GM23338 (cell line): ENCODE results near the gene DCTN5. TPM values are rescaled to one million over a fixed set of nuclear protein-coding genes. Genes with fewer than 3 reads are reported as not detected.

Experiments used
- ATAC-seq: fragments of 200-7000 bp; cut with Tn5 transposase; 3 replicates; pipeline ENCODE4 v1.9.1; 2020
- DNase-seq: peaks from one replicate; pipeline ENCODE4 v3.0.0-alpha.2; 2015; ENCODE audit warnings: low spot score
- H2AFZ ChIP-seq: fragments of 200-600 bp; sonication (generic); 2 replicates; pipeline ENCODE4 v1.8.0; 2016; ENCODE audit warnings: antibody characterized with exemption, mild to moderate bottlenecking, moderate library complexity
- H3F3A ChIP-seq: fragments of 200-600 bp; sonication (generic); replicated peaks from 2 replicates; pipeline ENCODE4 v1.8.0; 2017; ENCODE audit warnings: antibody characterized with exemption, mixed run types, low read depth
- H3K27ac ChIP-seq: fragments of 200-600 bp; sonication (generic); 2 replicates; pipeline ENCODE4 v1.6.1; 2016; ENCODE audit warnings: low read depth
- H3K27me3 ChIP-seq: fragments of 200-600 bp; sonication (generic); 2 replicates; pipeline ENCODE4 v1.8.0; 2016; ENCODE audit warnings: mild to moderate bottlenecking, mixed run types, moderate library complexity; ENCODE audit not compliant: insufficient read depth
- H3K36me3 ChIP-seq: fragments of 200-600 bp; sonication (generic); 2 replicates; pipeline ENCODE4 v1.8.0; 2016; ENCODE audit warnings: mild to moderate bottlenecking; ENCODE audit not compliant: insufficient read depth
- H3K4me1 ChIP-seq: fragments of 200-600 bp; sonication (generic); 2 replicates; pipeline ENCODE4 v1.8.0; 2016; ENCODE audit warnings: mild to moderate bottlenecking, moderate library complexity; ENCODE audit not compliant: insufficient read depth
- H3K4me2 ChIP-seq: fragments of 200-600 bp; sonication (generic); 2 replicates; pipeline ENCODE4 v1.7.1; 2017; ENCODE audit warnings: mixed run types
- H3K4me3 ChIP-seq: fragments of 200-600 bp; sonication (generic); 2 replicates; pipeline ENCODE4 v1.6.1; 2016; ENCODE audit warnings: mixed run types
- H3K79me2 ChIP-seq: fragments of 200-600 bp; sonication (generic); replicated peaks from 2 replicates; pipeline ENCODE4 v1.8.0; 2017; ENCODE audit warnings: mild to moderate bottlenecking; ENCODE audit not compliant: insufficient read depth
- H3K9me2 ChIP-seq: fragments of 200-600 bp; sonication (generic); 2 replicates; pipeline ENCODE4 v1.8.0; 2017; ENCODE audit not compliant: insufficient read depth
- H4K20me1 ChIP-seq: fragments of 200-600 bp; sonication (generic); replicated peaks from 2 replicates; pipeline ENCODE4 v1.8.0; 2017; ENCODE audit warnings: mild to moderate bottlenecking; ENCODE audit not compliant: insufficient read depth
- H3K27ac Mint-ChIP-seq: 2 replicates; pipeline ENCODE4 v1.8.0; 2020; ENCODE audit warnings: inconsistent platforms, mild to moderate bottlenecking, moderate library complexity, mixed read lengths
- H3K27me3 Mint-ChIP-seq: 3 replicates; pipeline ENCODE4 v1.8.0; 2022; ENCODE audit warnings: low read depth, mild to moderate bottlenecking, moderate library complexity, mixed read lengths, inconsistent platforms; ENCODE audit not compliant: insufficient read depth, poor library complexity
- H3K36me3 Mint-ChIP-seq: 3 replicates; pipeline ENCODE4 v1.8.0; 2021; ENCODE audit warnings: low read depth, mild to moderate bottlenecking, inconsistent platforms, moderate library complexity, mixed read lengths
- H3K4me1 Mint-ChIP-seq: 3 replicates; pipeline ENCODE4 v1.8.0; 2020; ENCODE audit warnings: mild to moderate bottlenecking, inconsistent platforms, mixed read lengths
- H3K4me3 Mint-ChIP-seq: 3 replicates; pipeline ENCODE4 v1.8.0; 2021; ENCODE audit warnings: moderate library complexity, mild to moderate bottlenecking, inconsistent platforms, mixed read lengths
- H3K9me3 Mint-ChIP-seq: 3 replicates; pipeline ENCODE4 v1.8.0; 2020; ENCODE audit warnings: moderate library complexity, mild to moderate bottlenecking, inconsistent platforms, mixed read lengths
- CREB1 ChIP-seq: fragments of 250-450 bp; sonication (Bioruptor Pico); IDR thresholded peaks from 2 replicates; pipeline ENCODE4 v1.5.0; 2020; ENCODE audit warnings: low read depth, mild to moderate bottlenecking, moderate library complexity
- EZH2 ChIP-seq: fragments of 200-600 bp; sonication (generic); IDR thresholded peaks from one replicate; pipeline ENCODE4 v1.8.0; 2017; ENCODE audit warnings: antibody characterized with exemption, mild to moderate bottlenecking, low read depth; ENCODE audit not compliant: unreplicated experiment
- EZH2phosphoT487 ChIP-seq: fragments of 200-600 bp; sonication (generic); IDR thresholded peaks from one replicate; pipeline ENCODE4 v1.8.1; 2018; ENCODE audit warnings: antibody characterized with exemption; ENCODE audit not compliant: unreplicated experiment
- POLR2AphosphoS5 ChIP-seq: IDR thresholded peaks from 2 replicates; pipeline ENCODE4 v1.6.1; 2016; ENCODE audit warnings: antibody characterized with exemption, low read depth
- STAT1 ChIP-seq: IDR thresholded peaks from one replicate; pipeline ENCODE4 v1.6.1; 2016; ENCODE audit warnings: antibody characterized with exemption; ENCODE audit not compliant: unreplicated experiment
- polyA plus RNA-seq: library from polyadenylated mRNA; unstranded; fragments of >200 nt; fragmentation: Nextera tagmentation; extraction: Ambion mirVana; gene quantifications from 2 replicates; pipeline ENCODE4 v1.2.1, GENCODE V29; 2016
- total RNA-seq: library from RNA; depleted of rRNA; stranded (reverse); fragments of >200 nt; shearing (Covaris generic); gene quantifications from 2 replicates; pipeline ENCODE4 v1.2.3, GENCODE V29; 2014
- TF ChIP-seq, protein P1 (sequence below), 2 experiments: fragments of 200-600 bp in 1 of 2; sonication (generic) in 1 of 2; conservative IDR thresholded peaks; 2 replicates each; pipeline versions ENCODE4 v1.5.1 to v1.6.1; 2016 to 2017; ENCODE audit warnings: antibody characterized with exemption in 2 of 2, low read depth in 2 of 2, mild to moderate bottlenecking in 2 of 2, moderate library complexity in 1 of 2
- TF ChIP-seq, protein P2 (sequence below): IDR thresholded peaks from 2 replicates; pipeline ENCODE4 v1.6.1; 2016; ENCODE audit warnings: antibody characterized with exemption

Gene DCTN5
- total and polyA plus RNA-seq, 2 experiments from 2014 or later = 11.5 to 69.6 TPM

- Histone ChIP-seq H3K9me2 (no peaks in the 10 kb centered on the region), H3K4me1 (peaks cover 13% of the 10 kb centered on the region; the same call in 1 of the 2 replicates), H2AFZ (peak within 1 kb of the TSS; percentile 69), H3K27ac (peak within 1 kb of the TSS; percentile 94), H4K20me1 (peaks cover 24% of the 10 kb centered on the region), H3K27me3 (no peaks in the 10 kb centered on the region), H3K4me2 (peak within 1 kb of the TSS; percentile 95), H3K4me3 (peak within 1 kb of the TSS; percentile 100), H3K79me2 (peaks cover 44% of the 10 kb centered on the region), H3K36me3 (peaks cover 27% of the 10 kb centered on the region), H3F3A (peaks cover 25% of the 10 kb centered on the region; the same call in 1 of the 2 replicates)
- Mint-ChIP-seq H3K4me3 (peak within 1 kb of the TSS; percentile 98), H3K27me3 (peaks cover 15% of the 10 kb centered on the region), H3K4me1 (peaks cover 16% of the 10 kb centered on the region), H3K27ac (peak within 1 kb of the TSS; percentile 97), H3K36me3 (peaks cover 44% of the 10 kb centered on the region), H3K9me3 (no peaks in the 10 kb centered on the region)
- DNase-seq = peak; percentile 98
- ATAC-seq = peak; percentile 85
- TF ChIP-seq POLR2AphosphoS5 (peak; percentile 88), CREB1 (CRISPR knock-in tag) (peak; percentile 5; the same call in 1 of the 2 replicates), EZH2 (no peak)
- TF ChIP-seq, protein P1, sequence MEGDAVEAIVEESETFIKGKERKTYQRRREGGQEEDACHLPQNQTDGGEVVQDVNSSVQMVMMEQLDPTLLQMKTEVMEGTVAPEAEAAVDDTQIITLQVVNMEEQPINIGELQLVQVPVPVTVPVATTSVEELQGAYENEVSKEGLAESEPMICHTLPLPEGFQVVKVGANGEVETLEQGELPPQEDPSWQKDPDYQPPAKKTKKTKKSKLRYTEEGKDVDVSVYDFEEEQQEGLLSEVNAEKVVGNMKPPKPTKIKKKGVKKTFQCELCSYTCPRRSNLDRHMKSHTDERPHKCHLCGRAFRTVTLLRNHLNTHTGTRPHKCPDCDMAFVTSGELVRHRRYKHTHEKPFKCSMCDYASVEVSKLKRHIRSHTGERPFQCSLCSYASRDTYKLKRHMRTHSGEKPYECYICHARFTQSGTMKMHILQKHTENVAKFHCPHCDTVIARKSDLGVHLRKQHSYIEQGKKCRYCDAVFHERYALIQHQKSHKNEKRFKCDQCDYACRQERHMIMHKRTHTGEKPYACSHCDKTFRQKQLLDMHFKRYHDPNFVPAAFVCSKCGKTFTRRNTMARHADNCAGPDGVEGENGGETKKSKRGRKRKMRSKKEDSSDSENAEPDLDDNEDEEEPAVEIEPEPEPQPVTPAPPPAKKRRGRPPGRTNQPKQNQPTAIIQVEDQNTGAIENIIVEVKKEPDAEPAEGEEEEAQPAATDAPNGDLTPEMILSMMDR (conservative IDR thresholded peaks at IDR 0.05; ENCODE audit: low read depth in 2 of 2) = peak; percentile 40 to 57
Observed at GRCh38 chr16:23678430-23679273, 37.4 kb downstream of the DCTN5 start, which contains the start of gene PLK1. Gene PLK1, plus strand, starts transcription at chr16:23678889. Its CDS starts 44 bp downstream, at chr16:23678933.

- Histone ChIP-seq H3K4me1 (peaks cover 13% of the 10 kb centered on the region; the same call in 1 of the 2 replicates), H3K27me3 (no peaks in the 10 kb centered on the region), H3K27ac (peak overlapping the region; percentile 78), H4K20me1 (peaks cover 24% of the 10 kb centered on the region), H2AFZ (peak overlapping the region; percentile 6; the same call in 1 of the 2 replicates), H3K4me2 (peak overlapping the region; percentile 95), H3K79me2 (peaks cover 44% of the 10 kb centered on the region), H3K9me2 (no peaks in the 10 kb centered on the region), H3K4me3 (peak overlapping the region; percentile 100), H3K36me3 (peaks cover 35% of the 10 kb centered on the region), H3F3A (peaks cover 25% of the 10 kb centered on the region; the same call in 1 of the 2 replicates)
- Mint-ChIP-seq H3K27ac (peak overlapping the region; percentile 97), H3K4me1 (peaks cover 16% of the 10 kb centered on the region), H3K9me3 (no peaks in the 10 kb centered on the region), H3K4me3 (peak overlapping the region; percentile 98), H3K27me3 (peaks cover 18% of the 10 kb centered on the region), H3K36me3 (peaks cover 52% of the 10 kb centered on the region)
- DNase-seq (peak; percentile 77), ATAC-seq (peak; percentile 63)
- TF ChIP-seq EZH2phosphoT487 (no peak), CREB1 (CRISPR knock-in tag) (0 out of 2 replicates have a peak, but pooled peaks have one; percentile 20), STAT1 (no peak)
- TF ChIP-seq, protein P2, sequence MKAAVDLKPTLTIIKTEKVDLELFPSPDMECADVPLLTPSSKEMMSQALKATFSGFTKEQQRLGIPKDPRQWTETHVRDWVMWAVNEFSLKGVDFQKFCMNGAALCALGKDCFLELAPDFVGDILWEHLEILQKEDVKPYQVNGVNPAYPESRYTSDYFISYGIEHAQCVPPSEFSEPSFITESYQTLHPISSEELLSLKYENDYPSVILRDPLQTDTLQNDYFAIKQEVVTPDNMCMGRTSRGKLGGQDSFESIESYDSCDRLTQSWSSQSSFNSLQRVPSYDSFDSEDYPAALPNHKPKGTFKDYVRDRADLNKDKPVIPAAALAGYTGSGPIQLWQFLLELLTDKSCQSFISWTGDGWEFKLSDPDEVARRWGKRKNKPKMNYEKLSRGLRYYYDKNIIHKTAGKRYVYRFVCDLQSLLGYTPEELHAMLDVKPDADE = no peak
Observed at GRCh38 chr16:23679274-23679985, 38.2 kb downstream of the DCTN5 start.
